Panc1 (cell line): Measurements from ENCODE around the gene SNED1. TPM values are rescaled to one million over a fixed set of nuclear protein-coding genes. Genes with fewer than 3 reads are reported as not detected.

ENCODE experiments used
- ATAC-seq: fragments of 200-7000 bp; cut with Tn5 transposase; 2 replicates; pipeline ENCODE4 v1.9.1; 2020; ENCODE audit warnings: mild to moderate bottlenecking, moderate library complexity
- BruUV-seq: library from RNA; stranded (reverse); fragments of 400-500 nt; replicated peaks from 2 replicates; lab custom pipeline; 2021; lab: Mats Ljungman, UMichigan
- CTCF ChIA-PET: fragments of 300-600 bp; sonication (Branson Sonifier 250); formaldehyde crosslinking; loops from one replicate; lab custom pipeline; 2022; ENCODE audit warnings: antibody characterized with exemption; lab: Charles Lee
- POLR2A ChIA-PET: fragments of 300-600 bp; sonication (Branson Sonifier 250); formaldehyde crosslinking; loops from one replicate; lab custom pipeline; 2022; ENCODE audit warnings: antibody characterized with exemption; lab: Charles Lee
- DNase-seq: peaks from one replicate; pipeline ENCODE4 v3.0.0-alpha.2; 2010; ENCODE audit warnings: low read depth, low spot score
- H3K27ac ChIP-seq: 2 replicates; pipeline ENCODE4 v1.5.1; 2011; ENCODE audit warnings: mild to moderate bottlenecking, low read length, inconsistent platforms
- H3K27me3 ChIP-seq: fragments of 200-500 bp; sonication (Bioruptor generic); 2 replicates; pipeline ENCODE4 v1.6.0; 2014; ENCODE audit warnings: low read length, inconsistent platforms; ENCODE audit not compliant: control insufficient read depth, insufficient read depth
- H3K36me3 ChIP-seq: fragments of 200-500 bp; sonication (Bioruptor generic); 2 replicates; pipeline ENCODE4 v1.5.1; 2014; ENCODE audit warnings: inconsistent platforms, mild to moderate bottlenecking, low read length, moderate library complexity; ENCODE audit not compliant: control insufficient read depth, insufficient read depth
- H3K4me1 ChIP-seq: 2 replicates; pipeline ENCODE4 v1.5.1; 2011; ENCODE audit warnings: inconsistent platforms, mild to moderate bottlenecking, low read length, moderate library complexity; ENCODE audit not compliant: control insufficient read depth, insufficient read depth
- H3K4me3 ChIP-seq, 2 experiments: 2 replicates each; pipeline ENCODE4 v1.5.1; 2011 to 2012; ENCODE audit warnings: low read depth in 2 of 2, low read length in 2 of 2, mild to moderate bottlenecking in 2 of 2, inconsistent platforms in 1 of 2, moderate library complexity in 1 of 2
- H3K9me3 ChIP-seq: fragments of 200-500 bp; sonication (Bioruptor generic); 2 replicates; pipeline ENCODE4 v1.5.1; 2014; ENCODE audit warnings: low read depth, mild to moderate bottlenecking, inconsistent platforms, low read length, moderate library complexity; ENCODE audit not compliant: control insufficient read depth, insufficient read depth
- CTCF ChIP-seq: fragments of 450-650 bp; IDR thresholded peaks from 2 replicates; pipeline ENCODE4 v1.5.1; 2017; ENCODE audit warnings: mild to moderate bottlenecking
- POLR2AphosphoS5 ChIP-seq: IDR thresholded peaks from 2 replicates; pipeline ENCODE4 v1.6.1; 2012; ENCODE audit warnings: mild to moderate bottlenecking, low read depth, low read length, moderate library complexity
- SIN3A ChIP-seq: IDR thresholded peaks from 2 replicates; pipeline ENCODE4 v1.6.1; 2012; ENCODE audit warnings: low read depth, mild to moderate bottlenecking, low read length, moderate library complexity, borderline replicate concordance; ENCODE audit not compliant: insufficient read depth
- TCF7L2 ChIP-seq: IDR thresholded peaks from 2 replicates; pipeline ENCODE4 v1.6.1; 2011; ENCODE audit warnings: mild to moderate bottlenecking, low read depth, low read length, inconsistent platforms
- in situ Hi-C: cut with HindIII; loops from 2 replicates; pipeline ENCODE4 v1.10.0; 2016; ENCODE audit warnings: low sequenced_read_pairs, low pct_unique_long_range_greater_than_20kb
- intact Hi-C: fragments of 100-400 bp; cut with micrococcal nuclease; formaldehyde crosslinking; loops from one replicate; pipeline ENCODE4 v1.10.0; 2022; ENCODE audit not compliant: unreplicated experiment
- total RNA-seq: library from RNA; stranded (reverse); gene quantifications from one replicate; pipeline ENCODE4 v1.2.1, GENCODE V29; 2021; ENCODE audit not compliant: unreplicated experiment
- TF ChIP-seq, protein P1 (sequence below), 2 experiments: IDR thresholded peaks; 2 replicates each; pipeline ENCODE4 v1.6.1; 2011 to 2012; ENCODE audit warnings: low read depth in 2 of 2, control low read depth in 1 of 2, low read length in 1 of 2, mild to moderate bottlenecking in 1 of 2, moderate library complexity in 1 of 2; ENCODE audit not compliant: insufficient read depth in 1 of 2

SNED1 gene
- total RNA-seq, 1 experiment from 2014 or later, result 11.0 TPM

DNA sequence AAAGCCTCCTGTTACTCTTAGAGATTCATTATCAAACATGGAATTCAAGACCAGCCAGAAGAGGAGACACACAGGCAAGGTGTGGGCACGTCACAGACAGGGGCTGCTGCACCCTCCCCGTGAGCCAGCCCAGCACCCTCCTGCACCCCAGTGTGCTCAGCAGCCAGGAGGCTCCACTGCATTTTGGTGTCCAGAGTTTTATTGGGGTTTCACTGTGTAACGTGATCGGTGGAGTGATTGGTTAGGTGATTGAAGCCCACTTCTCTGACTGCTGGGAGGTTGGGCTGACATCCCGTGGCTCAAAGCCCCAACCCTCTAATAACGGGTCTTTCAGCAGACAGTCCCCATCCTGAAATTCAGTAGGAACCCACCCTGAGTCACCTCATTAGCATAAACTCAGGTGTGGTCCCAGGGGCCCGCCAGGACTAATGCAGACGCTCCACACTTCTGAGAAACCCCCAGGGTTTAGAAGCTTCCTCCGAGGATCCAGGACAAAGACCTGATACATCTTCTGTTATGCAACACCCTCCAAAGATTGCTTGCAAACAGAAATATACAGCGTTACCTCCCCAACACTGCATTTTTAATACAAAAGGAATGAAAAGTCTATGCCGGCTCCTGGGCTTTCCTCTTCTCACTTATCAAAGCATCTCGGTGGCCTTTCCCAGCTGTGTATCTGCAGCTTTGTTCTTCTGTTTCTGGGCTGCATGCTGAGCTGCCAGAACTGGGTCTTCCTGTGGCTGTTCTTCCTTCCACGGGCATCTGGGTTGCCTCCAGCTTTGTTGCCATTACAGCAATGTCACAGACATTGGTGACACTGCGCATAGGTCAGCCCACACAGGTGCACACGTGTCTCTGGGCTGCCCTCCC, 43.7 kb upstream of the SNED1 start:
- in situ Hi-C loops, result no loop called here
- no peak overlapping the region for H3K4me3 ChIP-seq
- ChIA-PET CTCF (no interaction called here), POLR2A (interaction anchor here (0.6 kb wide), 1 partner anchor 93 kb away, joined by 5 read pairs; no protein-coding TSS in a partner anchor)
- H3K36me3 ChIP-seq, result no peaks in the 10 kb centered on the region
- TF ChIP-seq, protein P1, sequence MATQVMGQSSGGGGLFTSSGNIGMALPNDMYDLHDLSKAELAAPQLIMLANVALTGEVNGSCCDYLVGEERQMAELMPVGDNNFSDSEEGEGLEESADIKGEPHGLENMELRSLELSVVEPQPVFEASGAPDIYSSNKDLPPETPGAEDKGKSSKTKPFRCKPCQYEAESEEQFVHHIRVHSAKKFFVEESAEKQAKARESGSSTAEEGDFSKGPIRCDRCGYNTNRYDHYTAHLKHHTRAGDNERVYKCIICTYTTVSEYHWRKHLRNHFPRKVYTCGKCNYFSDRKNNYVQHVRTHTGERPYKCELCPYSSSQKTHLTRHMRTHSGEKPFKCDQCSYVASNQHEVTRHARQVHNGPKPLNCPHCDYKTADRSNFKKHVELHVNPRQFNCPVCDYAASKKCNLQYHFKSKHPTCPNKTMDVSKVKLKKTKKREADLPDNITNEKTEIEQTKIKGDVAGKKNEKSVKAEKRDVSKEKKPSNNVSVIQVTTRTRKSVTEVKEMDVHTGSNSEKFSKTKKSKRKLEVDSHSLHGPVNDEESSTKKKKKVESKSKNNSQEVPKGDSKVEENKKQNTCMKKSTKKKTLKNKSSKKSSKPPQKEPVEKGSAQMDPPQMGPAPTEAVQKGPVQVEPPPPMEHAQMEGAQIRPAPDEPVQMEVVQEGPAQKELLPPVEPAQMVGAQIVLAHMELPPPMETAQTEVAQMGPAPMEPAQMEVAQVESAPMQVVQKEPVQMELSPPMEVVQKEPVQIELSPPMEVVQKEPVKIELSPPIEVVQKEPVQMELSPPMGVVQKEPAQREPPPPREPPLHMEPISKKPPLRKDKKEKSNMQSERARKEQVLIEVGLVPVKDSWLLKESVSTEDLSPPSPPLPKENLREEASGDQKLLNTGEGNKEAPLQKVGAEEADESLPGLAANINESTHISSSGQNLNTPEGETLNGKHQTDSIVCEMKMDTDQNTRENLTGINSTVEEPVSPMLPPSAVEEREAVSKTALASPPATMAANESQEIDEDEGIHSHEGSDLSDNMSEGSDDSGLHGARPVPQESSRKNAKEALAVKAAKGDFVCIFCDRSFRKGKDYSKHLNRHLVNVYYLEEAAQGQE (IDR thresholded peaks at IDR 0.05; ENCODE audit: insufficient read depth in 1 of 2, low read depth in 2 of 2, low read length in 1 of 2), result no peak
- TF ChIP-seq CTCF (no peak), SIN3A (no peak), TCF7L2 (no peak), POLR2AphosphoS5 (no peak)
- no peaks in the 10 kb centered on the region for H3K9me3 ChIP-seq
- intact Hi-C loops, result no loop called here
- ATAC-seq (no peak), DNase-seq (no peak)
- H3K27ac ChIP-seq, result no peak overlapping the region
- H3K27me3 ChIP-seq, result no peaks in the 10 kb centered on the region
- H3K4me1 ChIP-seq, result no peaks in the 10 kb centered on the region
- no TSS peak for BruUV-seq

- ChIA-PET POLR2A (no interaction called here), CTCF (no interaction called here)
- no peaks in the 10 kb centered on the region for H3K4me1 ChIP-seq
- no peaks in the 10 kb centered on the region for H3K27me3 ChIP-seq
- no peak overlapping the region for H3K27ac ChIP-seq
- H3K9me3 ChIP-seq, result no peaks in the 10 kb centered on the region
- DNase-seq, result no peak
- no peaks in the 10 kb centered on the region for H3K36me3 ChIP-seq
- in situ Hi-C loops, result no loop called here
- TF ChIP-seq CTCF, result no peak
- TF ChIP-seq POLR2AphosphoS5, result no peak
- TF ChIP-seq, protein P1 (IDR thresholded peaks at IDR 0.05; ENCODE audit: insufficient read depth in 1 of 2, low read depth in 2 of 2, low read length in 1 of 2), result no peak
- no peak overlapping the region for H3K4me3 ChIP-seq
- intact Hi-C loops, result no loop called here
- no peak for ATAC-seq
- no TSS peak for BruUV-seq
These were observed 42.9 kb upstream of the SNED1 start for GRCh38 chr2:240955306-240956170.
